Posterior cingulate gyrus (tissue), 11 donors: ENCODE measurements around the gene COPS2.

Experiments used
- DNase-seq, 10 donors: peaks; one replicate each; pipeline versions ENCODE4 v3.0.0 to v3.0.0-alpha.2; 2020 to 2021; ENCODE audit warnings: mixed read lengths in 3 of 10
- intact Hi-C: fragments of 100-400 bp; cut with DNase I; formaldehyde crosslinking; loops from one replicate; pipeline ENCODE4 v1.15.1; 2023

Gene COPS2

DNA sequence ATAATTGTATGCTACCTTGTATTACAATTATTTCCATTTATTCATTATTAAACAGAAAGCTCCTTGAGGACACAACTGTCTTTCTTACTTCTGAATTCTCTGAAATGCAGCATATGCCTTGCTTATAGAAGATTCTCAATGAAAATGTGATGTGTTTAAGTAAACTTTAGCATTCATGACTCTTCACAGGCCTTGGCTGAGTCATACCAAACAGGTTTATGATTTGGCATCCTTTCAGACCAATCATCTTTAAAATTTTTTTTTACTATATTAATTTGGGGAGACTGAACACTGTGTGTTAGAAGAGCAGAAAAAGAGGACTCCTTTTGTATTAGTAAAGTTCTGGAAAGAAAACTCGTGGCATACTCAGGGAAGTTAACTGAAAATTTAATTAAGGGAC, 8.3 kb upstream of the COPS2 start:
- no peak for DNase-seq
- intact Hi-C loops = no loop called here

DNA sequence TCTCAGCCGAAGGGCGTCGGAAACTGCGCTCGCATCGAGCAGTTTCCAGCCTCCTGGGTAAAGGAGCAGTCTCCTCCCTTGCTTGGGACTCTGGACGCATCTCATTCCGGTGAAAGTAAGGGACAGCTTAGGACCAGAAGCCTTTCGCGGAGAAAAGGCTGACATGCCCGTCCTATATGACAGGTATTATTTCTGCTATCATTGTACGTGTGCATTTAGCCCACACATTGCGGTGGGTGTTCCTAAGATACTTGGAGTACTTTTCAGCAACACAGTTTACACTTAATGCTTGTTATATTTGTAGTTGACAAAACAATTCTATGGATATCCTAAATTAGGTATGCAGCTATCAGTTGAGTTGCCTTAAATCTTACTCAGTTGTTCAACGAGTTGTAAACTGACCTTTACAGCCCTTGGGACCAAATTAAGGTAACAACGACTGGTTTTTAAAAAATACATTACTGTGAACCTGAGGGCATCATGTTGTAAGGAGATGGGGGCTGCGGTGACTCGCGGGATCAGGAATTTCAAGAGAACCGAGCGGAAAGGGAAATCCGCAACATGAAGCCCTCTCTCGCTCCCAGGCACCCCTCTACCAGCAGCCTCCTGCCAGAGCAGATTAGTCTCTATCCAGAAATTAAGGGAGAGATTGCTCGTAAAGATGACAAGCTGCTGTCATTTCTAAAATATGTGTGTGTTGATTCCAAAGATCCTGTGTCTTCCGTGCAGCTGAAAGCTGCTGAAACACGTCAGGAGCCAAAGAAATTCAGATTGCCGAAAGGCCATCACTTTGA, 632 bp upstream of the COPS2 start:
- DNase-seq = peak in 4 of 10 donors; percentile 9 to 79 (median 46)
- intact Hi-C loops = loop anchor here (1.0 to 10.0 kb wide), 4 partner anchors 110 to 1269 kb away; partner anchors contain the start of genes DUT, SECISBP2L and USP8

DNA sequence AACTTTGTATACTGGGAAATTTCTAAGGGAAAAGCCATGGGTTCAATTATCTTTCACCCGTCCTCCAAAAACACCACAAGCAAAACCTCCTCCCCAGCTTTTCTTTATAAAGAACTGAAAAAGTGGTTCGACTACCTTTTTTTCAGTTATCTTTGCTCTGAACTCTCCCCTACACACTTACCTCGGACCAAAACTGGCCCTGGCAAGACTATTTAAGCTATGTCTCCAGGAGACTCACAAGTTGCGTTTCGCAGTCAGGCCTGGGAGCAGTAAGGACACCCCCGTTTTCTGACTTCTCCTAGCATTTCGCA, 645 bp downstream of the COPS2 start:
- DNase-seq = no peak
- intact Hi-C loops = loop anchor here (1.0 to 10.0 kb wide), 4 partner anchors 108 to 1270 kb away; partner anchors contain the start of genes DUT, SECISBP2L and USP8

DNA sequence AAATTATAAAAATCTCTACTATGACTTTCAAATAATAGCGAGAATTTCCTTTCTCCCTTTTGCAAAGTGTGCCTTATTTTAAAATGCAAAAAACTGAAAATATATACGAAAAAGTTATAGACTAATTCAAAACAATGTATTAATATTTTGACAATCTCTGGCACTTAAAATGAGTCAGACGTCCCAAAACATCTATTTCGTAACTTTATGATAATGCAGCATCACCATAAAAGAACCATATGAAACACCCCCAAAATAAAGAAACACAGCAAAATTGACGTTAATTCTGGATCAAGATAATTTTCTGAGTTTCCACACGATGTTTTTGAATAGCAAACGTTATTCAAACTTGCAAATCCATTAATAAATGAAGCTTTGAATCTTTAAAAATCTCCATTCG, 1.0 kb downstream of the COPS2 start:
- no peak for DNase-seq
- intact Hi-C loops = loop anchor here (2.0 to 10.0 kb wide), 3 partner anchors 278 to 1270 kb away; partner anchors contain the start of genes DUT and USP8

DNA sequence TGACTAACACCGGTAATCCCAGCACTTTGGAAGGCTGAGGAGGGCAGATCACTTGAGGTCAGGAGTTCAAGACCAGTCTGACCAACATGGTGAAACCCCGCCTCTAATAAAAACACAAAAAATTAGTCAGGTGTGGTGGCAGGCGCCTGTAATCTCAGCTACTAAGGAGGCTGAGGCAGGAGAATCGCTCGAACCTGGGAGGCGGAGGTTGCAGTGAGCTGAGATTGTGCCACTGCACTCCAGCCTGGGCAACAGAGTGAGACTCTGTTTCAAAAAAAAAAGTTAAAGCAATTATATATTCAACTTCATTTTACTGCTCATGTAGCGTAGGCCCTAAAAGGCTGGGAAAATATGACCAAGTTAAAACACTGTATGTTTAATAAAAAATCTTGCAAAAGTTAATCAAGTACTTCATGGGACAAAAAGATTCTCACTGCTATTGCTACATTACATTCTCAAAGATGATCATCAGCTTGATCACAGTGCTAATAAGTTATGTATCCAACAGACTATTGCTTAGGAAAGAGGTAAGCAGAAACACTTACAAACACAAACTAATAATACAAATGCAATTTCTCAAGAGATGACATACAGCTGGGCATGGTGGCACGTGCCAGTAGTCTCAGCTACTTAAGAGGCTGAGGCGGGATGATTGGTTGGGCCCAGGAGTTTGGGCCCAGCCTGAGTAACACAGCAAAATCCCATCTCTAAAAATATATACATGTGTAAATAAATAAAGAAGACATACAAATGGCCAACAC, 2.7 kb downstream of the COPS2 start:
- DNase-seq = no peak
- intact Hi-C loops = loop anchor here (10.0 kb wide), 2 partner anchors 818 to 1272 kb away; partner anchors contain the start of genes DUT and USP8

DNA sequence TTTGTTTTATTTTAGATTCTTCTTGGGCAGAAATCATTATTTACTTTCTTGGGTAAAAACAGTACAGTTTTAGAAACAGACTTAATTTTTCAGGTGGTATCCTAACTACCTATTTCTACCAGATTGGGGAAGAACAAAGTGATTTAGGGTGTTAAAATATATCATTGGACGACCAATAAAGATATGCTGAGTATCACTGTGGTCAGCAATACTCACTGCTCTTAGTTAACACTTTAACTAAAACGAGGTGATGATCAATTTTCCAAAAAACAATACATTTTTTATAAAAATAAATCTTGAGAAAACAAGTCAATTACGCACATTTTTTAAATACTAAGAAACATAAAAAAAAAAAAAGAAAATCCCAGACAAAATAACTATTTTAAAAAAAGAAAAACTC, 3.6 kb downstream of the COPS2 start:
- intact Hi-C loops = loop anchor here (10.0 kb wide), 2 partner anchors 817 to 1273 kb away; partner anchors contain the start of genes DUT and USP8
- no peak for DNase-seq

DNA sequence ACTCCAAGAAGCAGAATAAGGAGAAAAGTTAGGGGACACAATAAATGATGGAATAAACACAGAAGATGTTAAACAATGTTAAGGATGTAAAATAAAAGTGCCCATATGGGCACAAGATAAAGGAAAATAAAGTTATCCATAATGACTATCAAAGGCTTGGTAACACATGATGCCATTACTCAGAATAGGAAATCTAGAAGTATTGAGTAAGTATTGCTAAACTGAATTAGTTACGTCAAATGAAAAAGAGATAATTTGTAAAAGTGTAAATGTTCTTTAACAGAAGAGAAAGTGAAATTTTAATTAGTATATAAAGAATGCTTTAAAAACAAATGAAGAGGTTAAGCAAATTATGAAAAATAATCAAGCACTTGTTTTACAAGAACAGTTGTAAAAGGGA, 6.7 kb downstream of the COPS2 start:
- intact Hi-C loops = no loop called here
- no peak for DNase-seq

DNA sequence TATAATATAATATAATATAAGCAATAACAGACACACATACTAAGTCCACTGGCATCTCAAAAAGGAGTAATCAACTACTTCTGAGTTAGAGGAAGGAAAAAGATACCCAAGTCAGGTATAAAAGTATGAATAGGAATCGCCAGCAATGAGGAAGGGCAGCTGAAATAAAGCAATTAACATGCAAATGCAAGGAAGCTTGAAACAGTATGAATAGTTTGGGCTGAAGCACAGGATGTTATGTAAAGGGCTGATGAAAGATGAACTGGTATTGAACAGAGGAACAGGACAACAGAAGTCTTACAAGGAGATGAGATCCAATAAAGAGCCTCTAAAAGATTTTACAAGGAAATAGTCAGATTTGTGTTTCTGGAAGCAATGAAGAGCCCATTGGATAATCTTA, 7.1 kb downstream of the COPS2 start:
- DNase-seq = no peak
- intact Hi-C loops = no loop called here

DNA sequence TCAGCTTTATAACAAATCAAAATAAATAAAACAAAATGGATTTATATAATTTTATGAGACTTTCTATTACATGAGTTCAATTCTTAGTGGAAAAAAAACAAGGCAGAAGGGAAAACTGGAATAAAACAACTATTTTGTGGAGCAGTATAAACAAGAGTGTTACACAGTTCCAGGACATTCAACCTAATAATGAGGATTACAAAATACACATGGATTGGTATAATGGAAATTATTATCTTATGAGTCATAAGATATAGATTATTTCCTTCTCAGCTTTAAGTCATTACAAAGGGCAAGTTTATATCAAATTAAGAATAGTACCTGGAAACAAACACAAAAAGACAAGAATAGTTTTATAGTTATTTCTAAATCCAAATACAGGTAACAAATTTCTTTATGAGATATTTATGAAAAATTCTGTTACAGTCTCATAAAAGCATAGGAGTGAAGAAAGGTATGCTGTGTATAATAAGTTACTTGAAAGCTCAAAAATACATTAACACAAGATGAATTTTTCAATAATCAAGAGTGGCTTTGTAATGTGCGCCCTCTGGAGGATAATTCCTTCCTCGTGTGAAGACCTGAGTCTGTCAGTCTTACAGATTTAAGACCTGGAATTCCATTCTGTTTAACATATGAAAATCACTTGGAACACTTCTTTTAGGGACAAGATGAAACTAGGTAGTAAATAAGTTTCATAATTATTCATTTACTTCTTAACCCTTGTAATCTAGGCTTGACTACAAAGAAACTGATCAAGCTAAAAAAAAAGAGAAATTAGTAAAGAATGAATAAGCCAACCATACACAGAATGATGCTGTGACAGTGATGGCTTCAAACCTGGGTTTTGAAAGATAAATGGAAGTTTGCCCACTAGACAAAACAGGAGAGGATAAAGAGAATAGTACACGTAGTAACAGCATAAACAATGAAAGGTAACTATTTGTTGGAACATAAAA, 9.5 kb downstream of the COPS2 start:
- peak in 3 of 10 donors; percentile 15 to 47 (median 27) for DNase-seq
- intact Hi-C loops = loop anchor here (2.0 kb wide), 1 partner anchor 285 kb away; no protein-coding TSS in a partner anchor

DNA sequence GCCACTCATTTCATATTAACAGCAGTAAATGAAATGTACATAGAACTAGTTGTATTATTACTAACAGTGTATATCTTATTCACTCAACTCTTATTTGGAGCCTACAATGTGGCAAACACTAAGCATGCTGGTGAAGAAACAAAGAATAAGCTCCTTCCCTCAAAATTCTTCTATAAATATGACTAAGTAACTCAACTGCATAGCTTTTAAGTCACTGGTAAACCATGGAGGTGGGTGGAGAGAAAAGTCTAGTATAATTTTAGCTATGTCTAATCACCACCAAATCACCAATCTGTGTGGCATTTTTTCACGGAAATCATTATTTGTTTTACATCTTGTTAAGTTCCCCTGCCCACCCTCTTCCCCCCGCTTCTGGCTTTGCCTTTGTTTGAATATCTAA, 17.5 kb downstream of the COPS2 start:
- DNase-seq = no peak
- intact Hi-C loops = no loop called here

DNA sequence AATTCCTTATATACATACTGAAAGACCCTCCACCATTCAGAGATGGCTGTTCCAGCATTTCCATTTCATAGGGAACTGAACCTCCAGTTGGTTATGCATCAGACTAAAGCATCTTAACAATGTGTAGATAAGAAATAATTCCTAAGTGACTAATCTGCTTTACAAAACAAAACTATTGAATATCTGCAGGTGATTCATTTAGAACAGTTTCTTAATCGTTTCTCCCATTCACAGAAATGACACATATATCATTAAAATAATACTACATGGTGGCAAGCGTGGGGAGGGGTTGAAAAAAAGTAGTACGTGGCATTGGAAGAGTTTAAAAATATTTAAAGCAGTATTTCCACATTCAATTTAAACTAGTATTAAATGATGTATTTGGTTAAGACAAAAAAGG, 19.5 kb downstream of the COPS2 start:
- DNase-seq = no peak
- intact Hi-C loops = no loop called here

DNA sequence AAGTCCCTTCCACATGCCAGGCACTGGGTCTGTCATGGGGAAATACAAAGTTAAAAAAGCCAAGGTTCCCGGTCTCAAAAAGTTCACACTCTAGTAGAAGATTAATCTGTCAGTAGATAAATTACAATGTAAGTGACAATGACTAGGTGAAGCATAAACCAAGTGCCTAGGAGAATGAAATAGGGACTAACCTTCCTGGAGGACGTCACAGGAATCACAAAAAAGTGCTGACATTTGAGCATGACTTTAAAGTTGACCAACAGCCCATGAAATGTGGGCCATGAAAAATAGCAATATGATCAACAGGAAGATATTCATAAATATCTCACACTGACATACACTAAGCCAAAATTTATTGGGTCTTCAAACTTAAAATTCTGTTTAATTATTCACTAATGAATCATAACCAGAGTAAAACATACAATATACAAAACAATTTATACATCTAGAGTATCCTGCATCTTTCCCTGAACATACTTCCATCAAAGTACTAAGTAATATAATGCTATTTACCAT, 20.0 kb downstream of the COPS2 start:
- DNase-seq = no peak
- intact Hi-C loops = no loop called here

DNA sequence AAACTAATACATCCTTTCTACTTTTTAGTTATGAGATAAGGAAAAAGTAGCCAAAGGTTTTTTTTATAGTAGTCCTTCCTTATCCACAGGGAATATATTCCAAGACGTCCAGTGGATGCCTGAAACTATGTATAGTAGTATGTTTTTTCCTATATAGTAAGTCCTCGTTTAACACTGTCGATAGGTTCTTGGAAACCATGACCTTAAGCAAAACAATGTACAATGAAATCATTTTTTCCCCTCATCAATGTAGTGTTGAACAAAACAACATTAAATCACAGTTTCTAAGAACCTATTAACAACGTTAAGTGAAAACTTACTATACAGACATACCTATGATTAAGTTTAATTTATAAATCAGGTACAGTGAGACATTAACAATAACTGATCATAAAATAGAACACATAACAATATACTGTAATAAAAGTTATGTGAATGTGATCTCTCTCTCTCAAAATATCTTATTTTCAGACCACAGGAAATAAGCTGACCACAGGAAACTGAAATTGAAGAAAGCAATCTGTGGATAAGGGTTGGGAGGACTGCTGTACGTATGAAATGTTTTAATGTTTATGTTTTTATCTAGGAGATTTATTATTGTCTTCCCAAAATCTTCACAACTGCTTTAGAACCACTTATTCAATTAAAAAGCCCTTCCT, 20.6 kb downstream of the COPS2 start:
- DNase-seq = no peak
- intact Hi-C loops = no loop called here

DNA sequence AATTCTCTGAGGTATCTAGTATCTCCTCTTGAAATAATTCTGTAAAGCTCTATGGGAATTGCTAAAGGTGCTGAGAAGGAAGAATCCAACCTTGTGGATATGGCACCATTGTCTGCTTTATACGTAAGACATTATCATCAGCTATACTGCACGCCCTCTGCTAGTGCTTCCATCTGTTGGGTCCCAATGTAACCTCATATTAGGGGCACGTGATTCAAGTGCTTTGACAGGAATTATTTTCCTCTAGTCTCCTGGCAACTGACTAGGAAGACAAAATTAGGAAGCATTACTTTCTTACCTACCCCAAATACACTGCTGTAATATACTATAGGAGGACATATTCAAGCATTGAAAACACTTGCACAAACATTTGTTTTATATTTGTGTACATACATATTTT, 24.0 kb downstream of the COPS2 start:
- intact Hi-C loops = no loop called here
- DNase-seq = no peak

DNA sequence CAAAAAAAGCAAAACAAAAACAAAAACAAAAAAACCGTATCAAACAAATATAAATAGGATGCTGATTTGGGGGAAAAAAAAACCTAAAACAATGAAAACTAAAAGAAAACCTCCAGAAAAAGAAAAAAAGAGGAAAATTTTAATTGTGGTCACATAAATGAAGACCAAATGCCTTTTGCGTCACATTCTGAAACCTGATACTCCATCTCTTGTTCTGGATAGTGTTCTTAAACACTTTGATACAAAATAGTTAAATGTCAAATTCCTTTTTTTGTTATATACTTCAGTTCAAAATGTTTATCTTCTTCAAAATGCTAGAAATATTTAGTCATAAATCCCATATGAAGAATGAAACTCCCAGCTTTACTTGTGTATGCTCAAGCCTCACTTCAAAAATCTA, 31.0 kb downstream of the COPS2 start:
- intact Hi-C loops = no loop called here
- no peak for DNase-seq

DNA sequence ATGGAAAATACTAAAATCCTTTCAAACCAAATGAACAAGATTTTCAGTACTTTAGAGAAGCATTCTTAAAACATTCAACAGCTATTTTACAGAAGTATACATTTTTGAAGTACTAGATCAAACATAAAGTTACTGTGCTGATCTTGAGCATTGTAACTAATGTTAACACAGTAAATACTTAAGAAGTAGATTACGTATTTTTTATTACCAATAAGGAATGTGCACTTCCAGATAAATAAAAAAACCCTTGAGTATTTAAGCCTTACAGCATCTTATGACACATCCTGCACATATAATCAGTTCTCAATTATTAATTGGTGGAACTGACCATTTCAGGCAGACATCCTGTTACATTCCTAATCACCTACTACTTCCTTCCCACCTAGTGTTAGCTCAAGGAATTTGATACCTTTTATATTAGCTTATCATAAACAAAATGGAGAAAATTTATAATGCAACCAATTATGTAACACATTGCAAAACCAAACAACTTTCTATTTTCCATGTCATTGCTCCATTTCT, 32.8 kb downstream of the COPS2 start:
- intact Hi-C loops = no loop called here
- DNase-seq = no peak

DNA sequence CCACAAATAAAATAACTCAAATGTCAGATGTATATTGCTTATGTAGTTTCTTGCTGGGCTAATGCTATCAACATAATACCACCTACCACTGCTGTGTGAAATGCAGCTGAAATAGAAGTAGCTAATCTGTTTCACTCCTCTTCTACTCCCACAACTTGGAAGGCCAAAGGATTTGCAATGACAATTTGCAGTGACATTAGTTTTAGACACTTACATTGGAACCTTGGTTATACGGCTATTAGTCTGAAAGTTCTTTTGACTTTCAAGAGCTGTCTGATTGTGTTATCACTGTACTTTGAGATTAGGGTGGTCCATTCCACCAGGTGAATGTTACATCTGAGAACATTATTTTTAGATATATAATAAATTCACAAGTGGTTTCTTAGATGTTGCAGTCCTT, 33.5 kb downstream of the COPS2 start:
- intact Hi-C loops = no loop called here
- DNase-seq = no peak

DNA sequence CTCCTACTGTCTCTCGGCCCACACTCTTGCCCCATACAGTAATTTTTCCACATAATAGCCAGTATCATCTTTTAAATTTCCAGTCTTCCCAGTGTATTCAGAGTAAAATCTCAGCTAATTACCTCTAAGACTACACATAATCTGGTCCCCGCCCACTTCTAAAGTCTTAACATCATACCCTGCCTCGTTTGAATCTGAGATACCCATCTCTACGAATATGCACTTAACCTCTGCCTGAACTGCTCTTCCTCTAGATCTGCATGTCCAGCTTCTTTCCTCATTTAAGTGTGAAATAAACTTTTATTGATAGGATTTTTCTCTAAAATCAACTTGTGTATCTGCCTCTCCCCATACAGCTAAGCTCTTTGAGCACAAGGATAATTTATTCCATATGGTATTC, 34.6 kb downstream of the COPS2 start:
- intact Hi-C loops = no loop called here
- DNase-seq = no peak

DNA sequence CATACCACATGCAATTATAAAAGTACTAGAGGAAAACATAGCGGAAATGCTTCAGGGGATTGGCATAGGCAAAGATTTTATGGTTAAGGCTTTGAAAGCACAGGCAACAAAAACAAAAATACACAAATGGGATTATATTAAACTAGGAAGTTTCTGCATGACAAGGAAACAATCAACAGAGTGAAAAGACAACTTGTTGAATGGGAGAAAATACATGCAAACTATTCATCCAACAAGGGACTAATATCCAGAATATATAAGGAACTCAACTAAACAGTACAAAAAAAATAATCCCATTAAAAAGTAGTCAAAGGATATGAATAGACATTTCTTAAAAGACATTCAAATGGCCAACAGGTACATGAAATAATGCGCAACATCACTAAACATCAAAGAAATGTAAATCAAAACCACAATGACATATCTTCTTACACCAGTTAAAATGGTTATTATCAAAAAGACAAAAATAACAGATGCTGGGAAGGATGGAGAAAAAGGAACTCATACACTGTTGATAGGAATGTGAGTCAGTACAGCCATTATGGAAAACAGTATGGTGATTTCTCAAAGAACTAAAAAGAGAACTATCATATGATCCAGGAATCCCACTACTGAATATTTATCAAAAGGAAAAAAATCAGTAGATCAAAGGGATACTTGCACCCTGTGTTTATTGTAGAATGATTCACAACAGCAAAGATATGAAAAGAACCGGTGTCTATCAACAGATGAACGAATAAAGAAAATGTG, 39.1 kb downstream of the COPS2 start:
- intact Hi-C loops = no loop called here
- DNase-seq = no peak
